Brain pericyte (primary cell): Measurements from ENCODE around the gene OCA2.
"Not testable (repeated sequence)": the region's sequence is repeated elsewhere in the genome, so short reads cannot be mapped to it uniquely, and the experiment has no call there.

Experiments used
- DNase-seq: peaks from one replicate; pipeline ENCODE4 v3.0.0-alpha.2; 2012; ENCODE audit warnings: low read depth, low spot score

The OCA2 gene

DNA sequence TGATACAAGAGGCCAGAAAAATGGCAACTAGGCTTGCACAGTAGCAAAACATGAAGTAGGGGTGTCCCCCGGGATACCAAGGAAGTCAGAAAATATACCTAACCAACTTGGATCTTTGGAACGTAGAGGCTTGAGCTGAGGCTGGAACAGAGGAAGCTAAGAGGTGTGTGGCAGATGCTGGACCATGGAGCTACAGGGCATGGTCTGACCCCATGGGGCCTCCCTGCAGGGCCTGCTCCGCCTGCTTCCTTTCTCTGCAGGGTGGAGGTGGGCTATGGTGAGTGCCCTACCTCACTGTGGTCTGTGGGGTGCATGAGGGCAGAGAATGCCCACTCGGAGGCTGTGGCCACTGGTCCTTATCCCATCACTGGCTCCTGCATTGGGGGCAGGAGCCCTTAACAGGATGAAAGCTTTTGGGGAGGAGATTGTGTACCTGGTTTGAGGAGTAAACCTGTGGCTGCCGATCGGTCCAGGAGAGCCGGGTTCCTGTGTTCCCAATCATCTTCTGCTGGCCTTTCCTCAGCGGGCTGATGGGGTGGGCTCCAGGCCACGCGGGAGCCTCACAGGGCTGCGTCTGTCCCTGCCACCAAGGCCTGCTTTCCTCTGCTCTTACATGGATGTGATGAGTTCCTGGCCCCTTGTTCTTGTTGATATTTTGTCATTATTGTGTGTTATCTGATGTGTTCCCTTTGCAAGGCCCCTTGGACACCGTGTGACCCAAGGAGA is 96.8 kb downstream of the OCA2 start:
- DNase-seq: no peak

DNA sequence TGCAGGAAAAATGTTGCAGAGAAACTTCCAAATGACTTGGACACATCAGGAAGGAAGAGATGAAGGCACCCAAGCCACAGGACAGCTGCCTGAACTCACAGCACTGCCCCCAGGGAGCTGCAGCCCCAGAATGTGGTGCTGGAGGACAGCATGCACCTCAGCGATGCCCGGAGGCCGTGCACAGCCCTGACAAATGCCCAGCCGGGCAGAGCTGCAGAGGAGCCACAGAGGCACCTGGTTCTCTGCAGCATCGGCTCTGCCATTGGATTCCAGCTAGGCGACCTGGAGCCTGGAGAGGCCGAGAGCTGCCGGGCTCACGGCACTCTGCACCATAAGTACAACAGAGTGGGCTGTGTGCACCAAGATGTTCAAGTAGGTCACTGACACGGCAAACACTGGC is 97.5 kb downstream of the OCA2 start:
- DNase-seq: no peak

- DNase-seq: no peak
These were observed 104.9 kb downstream of the OCA2 start for GRCh38 chr15:27993996-27994780.

DNA sequence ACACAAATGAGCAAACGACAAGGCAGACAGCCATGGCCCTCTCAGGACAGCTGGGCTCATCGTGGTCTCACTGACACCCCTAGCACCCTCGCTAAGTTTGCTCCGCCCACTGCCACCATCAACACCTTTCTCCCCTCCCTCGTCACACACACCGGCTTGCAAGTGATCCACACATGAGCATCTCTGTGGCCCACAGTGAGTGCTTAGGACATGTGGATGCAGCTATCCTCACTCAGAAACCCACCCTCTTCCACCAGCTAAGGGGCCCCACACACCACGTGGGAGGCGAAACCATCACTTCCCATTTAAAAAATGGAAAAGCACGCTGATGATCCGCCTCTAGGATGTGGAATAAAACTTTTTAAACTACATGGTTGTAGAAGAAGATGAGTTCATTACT is 105.6 kb downstream of the OCA2 start:
- DNase-seq: no peak

DNA sequence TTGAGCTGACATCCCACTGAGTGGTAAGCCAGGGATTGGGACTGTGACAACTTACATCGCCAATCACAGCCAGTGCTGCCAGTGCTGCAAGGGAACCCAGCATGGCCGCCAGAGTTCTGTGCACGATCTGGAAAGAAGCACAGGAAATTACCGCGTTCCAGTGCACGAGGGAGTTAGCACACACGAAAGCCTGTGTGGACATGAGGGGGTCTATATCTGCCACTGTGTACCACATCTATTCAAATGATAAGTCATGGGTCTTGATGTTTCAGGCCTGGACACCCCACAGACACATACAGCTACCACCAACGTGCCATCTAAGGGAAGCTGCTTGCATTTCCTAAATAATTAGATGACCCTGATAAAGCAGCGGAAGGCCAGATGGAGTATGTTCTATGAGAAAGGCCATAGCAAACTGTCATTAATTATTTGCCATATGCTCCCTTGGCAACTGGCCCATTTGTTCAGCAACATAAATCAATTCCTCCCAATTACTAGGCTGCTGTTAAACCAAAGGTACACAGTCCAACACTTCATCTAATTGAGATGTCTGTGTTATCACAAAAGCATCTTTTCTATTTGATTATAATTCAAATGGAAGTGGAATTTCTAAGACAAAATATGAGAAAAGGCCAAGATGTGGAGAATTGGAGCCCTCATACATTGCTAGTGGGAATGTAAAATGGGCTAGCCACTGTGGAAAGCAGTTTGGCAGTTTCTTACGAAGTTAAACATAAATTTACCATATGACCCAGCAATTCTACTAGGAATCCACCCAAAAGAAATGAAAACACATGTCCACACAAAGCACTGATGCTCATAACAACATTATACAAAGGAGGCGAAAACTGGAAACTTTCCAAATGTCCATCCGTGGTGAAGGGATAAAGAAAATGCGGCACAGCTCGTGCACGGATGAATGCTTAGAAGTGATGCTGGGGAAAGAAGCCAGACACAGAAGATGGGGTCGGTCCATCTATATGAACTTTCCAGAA is 108.3 kb downstream of the OCA2 start:
- no peak for DNase-seq

- no peak for DNase-seq
These were observed 109.3 kb downstream of the OCA2 start for GRCh38 chr15:27989838-27990237.

GRCh38 chr15:27989427-27989826 is 109.7 kb downstream of the OCA2 start:
- DNase-seq: no peak

- no peak for DNase-seq
These were observed 114.0 kb downstream of the OCA2 start for GRCh38 chr15:27985099-27985498.

DNA sequence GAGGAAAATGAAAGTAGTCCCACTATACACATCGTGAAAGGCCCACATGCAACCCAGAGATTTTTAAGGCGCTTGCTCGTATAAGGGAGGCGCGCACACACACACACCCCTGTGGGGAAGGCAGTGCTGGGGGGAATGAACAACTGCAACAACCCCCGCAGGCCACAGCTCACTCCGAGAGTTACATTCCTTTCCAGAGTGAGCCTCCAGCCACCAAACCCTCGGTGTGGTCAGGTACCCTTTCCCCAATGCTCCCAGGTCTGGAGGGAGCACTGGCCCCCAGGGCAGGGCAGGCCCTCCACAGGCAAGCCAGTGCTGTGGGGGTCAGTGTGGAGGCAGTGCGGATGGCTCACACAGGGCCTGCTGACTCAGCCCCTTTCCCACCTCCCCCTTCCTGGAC is 115.6 kb downstream of the OCA2 start:
- no peak for DNase-seq

- no peak for DNase-seq
These were observed 121.4 kb downstream of the OCA2 start for GRCh38 chr15:27977696-27978095.

- DNase-seq: no peak
These were observed 125.2 kb downstream of the OCA2 start for GRCh38 chr15:27973886-27974285.

DNA sequence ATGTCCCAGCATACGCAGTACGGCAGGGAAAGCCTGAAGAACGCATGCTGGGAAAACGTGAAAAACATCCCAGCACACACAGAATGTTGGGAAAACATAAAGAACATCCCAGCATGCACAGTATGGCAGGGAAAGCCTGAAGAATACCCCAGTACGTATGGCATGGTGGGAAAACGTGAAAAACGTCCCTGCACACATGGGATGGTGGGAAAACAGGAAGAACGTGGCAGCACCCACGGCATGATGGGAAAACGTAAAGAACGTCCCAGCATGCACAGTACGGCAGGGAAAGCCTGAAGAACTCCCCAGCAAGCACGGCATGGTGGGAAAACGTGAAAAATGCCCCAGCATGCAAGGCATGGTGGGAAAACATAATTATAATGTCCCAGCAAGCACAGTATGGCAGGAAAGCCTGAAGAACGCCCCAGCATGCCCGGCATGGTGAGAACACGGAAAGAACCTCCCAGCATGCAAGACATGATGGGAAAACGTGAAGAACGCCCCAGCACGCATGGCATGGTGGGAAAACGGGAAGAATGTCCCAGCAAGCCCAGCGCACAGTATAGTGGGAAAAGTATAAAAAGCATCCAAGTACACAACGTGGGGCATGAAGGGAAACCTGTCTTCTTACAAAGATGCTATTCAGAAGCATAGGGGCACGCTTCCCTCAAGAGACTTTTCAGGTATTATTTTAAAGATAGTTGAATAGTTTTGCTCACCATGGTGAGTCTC is 128.3 kb downstream of the OCA2 start:
- no peak for DNase-seq

DNA sequence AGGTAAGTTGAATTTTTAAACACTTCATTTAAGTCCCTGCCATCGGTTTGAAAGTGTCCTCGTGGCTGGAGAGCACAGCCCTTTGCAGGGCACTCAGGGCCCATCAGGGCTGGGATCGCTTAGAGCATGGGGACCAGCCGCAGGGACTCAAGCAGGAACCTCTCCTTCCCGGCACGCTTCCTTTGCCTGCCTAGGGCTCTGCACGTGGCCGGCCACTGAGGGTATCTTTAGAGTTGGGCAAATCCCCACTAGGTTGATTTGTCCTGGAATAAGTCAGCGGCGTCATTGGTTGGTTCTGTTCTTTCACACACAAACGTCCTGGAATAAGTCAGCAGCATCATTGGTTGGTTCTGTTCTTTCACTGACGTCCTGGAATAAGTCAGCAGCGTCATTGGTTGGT is 131.6 kb downstream of the OCA2 start:
- DNase-seq: no peak

DNA sequence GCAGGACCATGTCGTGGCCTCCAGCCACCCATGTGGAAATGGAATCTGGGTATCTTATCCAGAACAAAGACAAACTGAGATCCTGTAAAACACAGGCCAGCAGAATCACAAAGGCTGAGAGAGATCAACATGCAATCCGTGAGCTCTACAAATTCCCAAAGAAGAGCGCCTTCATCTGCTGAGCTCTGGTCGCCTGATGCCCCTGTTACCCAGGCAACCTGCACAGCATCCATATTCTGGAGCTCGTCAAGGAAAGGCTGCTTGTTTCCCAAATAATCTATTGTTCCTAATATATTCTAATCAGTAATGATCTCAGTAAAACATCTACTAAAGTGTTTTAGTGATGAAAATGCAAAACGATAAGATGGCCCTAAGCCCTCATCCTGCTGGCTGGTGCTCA is 133.6 kb downstream of the OCA2 start:
- no peak for DNase-seq

- no peak for DNase-seq
These were observed 137.3 kb downstream of the OCA2 start for GRCh38 chr15:27961801-27962200.

DNA sequence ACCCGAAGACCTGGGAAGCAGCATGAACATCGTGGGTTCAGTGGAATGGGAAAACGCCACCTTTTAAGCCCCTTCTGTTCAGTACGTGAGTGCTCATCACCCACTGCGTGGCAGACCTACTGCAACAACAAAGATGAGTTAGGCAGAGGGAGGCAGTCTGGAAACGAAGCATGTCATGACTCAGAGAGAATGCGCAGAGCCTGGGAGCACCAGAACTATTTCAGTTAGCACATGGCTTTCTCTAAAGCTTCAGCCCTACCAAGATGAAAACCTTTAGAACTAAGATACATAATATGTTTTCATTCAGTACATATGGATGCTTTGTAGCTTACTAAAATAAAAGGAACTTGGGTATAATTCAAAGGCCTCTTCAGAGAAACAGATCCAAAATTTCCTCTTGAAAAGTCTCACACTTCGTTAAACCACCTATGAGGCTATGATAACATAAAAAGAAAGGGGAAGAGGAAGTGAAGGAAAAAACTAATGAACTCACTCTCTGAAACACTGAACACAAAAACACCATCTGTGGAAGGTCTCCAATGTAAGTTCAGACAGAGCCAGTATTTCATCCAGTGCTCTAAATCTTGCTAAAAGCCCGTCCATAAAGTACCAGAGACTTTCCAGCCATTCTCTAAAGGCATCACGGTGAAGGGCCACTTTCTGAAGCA is 140.1 kb downstream of the OCA2 start:
- no peak for DNase-seq

DNA sequence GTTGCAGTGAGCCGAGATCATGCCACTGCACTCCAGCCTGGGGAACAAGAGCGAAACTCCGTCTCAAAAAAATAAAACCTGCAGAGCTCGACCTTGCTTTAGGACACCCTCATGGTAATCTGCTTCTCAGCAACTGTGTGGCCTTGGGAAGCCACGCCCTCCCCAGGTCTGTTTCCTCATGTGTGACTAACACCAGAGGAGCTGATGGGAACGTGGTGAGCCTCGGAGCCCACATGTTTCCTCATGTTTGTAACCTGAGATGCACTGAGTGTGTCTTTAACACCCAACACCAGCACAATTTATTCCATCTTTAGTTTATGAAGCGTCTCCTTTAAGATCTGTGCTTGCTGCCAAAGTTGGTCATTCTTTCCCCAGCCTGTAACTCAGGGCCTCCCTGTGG is 142.8 kb downstream of the OCA2 start:
- DNase-seq: no peak

GRCh38 chr15:27955087-27955486 is 144.0 kb downstream of the OCA2 start:
- no peak for DNase-seq

DNA sequence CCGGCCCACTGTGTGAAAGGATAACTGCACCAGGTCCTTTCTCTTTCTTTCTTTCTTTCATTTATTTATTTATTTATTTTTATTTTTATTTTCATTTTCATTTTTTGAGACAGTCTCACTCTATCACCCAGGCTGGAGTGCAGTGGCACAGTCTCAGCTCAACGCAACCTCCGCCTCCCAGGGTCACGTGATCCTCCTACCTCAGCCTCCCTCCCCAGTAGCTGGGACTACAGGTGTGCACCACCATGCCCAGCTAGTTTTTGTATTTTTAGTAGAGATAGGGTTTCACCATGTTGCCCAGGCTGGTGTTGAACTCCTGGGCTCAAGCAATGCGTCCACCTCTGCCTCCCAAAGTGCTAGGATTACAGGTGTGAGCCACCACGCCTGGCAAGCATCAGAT is 146.5 kb downstream of the OCA2 start:
- not testable (repeated sequence) for DNase-seq

- DNase-seq: no peak
These were observed 147.8 kb downstream of the OCA2 start for GRCh38 chr15:27951191-27951890.
